Esophagus muscularis mucosa (tissue), 3 donors: ENCODE data around the gene PCDHGA7.
"Not testable (repeated sequence)": the region's sequence is repeated elsewhere in the genome, so short reads cannot be mapped to it uniquely, and the experiment has no call there.

Experiments used
- CTCF ChIP-seq, 3 experiments: fragments of 200-600 bp in 2 of 3; fragments of 450-650 bp in 1 of 3; sonication (generic) in 2 of 3; IDR thresholded peaks; one replicate each; pipeline ENCODE4 v1.5.1; 2017 to 2019; ENCODE audit warnings: antibody characterized with exemption in 3 of 3, mild to moderate bottlenecking in 2 of 3, moderate library complexity in 1 of 3
- EP300 ChIP-seq: sonication (generic); formaldehyde crosslinking; IDR thresholded peaks from one replicate; pipeline ENCODE4 v1.6.1; 2017; ENCODE audit warnings: antibody characterized with exemption

GRCh38 chr5:141415275-141415618 is 32.7 kb downstream of the PCDHGA7 start:
- TF ChIP-seq EP300; CTCF (IDR thresholded peaks at IDR 0.05): not testable (repeated sequence)
